CD4-positive, alpha-beta memory T cell (primary cell): ENCODE results near the gene PGS1. TPM values are rescaled to one million over a fixed set of nuclear protein-coding genes. Genes with fewer than 3 reads are reported as not detected.

ENCODE experiments used
- CTCF ChIA-PET: fragments of 350-600 bp; sonication (Branson Sonifier 250); formaldehyde crosslinking; loops from one replicate; lab custom pipeline; 2021; ENCODE audit warnings: inconsistent platforms; ENCODE audit not compliant: partially characterized antibody; lab: Charles Lee
- POLR2A ChIA-PET: fragments of 350-600 bp; sonication (Branson Sonifier 250); formaldehyde crosslinking; loops from one replicate; lab custom pipeline; 2021; ENCODE audit not compliant: partially characterized antibody; lab: Charles Lee
- DNase-seq, 5 donors: peaks; one replicate each; pipeline versions ENCODE4 v3.0.0 to v3.0.0-alpha.2; 2020 to 2022; ENCODE audit warnings: mixed read lengths in 1 of 5
- H3K27ac ChIP-seq: one replicate; pipeline ENCODE4 v1.7.0; 2013; ENCODE audit warnings: low read depth, low read length
- H3K27me3 ChIP-seq: 2 replicates; pipeline ENCODE4 v1.7.0; 2013; ENCODE audit warnings: mild to moderate bottlenecking, low read length, moderate library complexity; ENCODE audit not compliant: insufficient read depth
- H3K36me3 ChIP-seq: 2 replicates; pipeline ENCODE4 v1.7.0; 2013; ENCODE audit warnings: mild to moderate bottlenecking, low read length, moderate library complexity; ENCODE audit not compliant: insufficient read depth
- H3K4me1 ChIP-seq: 2 replicates; pipeline ENCODE4 v1.7.0; 2013; ENCODE audit warnings: mild to moderate bottlenecking, low read length, moderate library complexity; ENCODE audit not compliant: insufficient read depth
- H3K4me3 ChIP-seq, 2 donors: one replicate each; pipeline ENCODE4 v1.7.0; 2013; ENCODE audit warnings: low read length in 2 of 2, mild to moderate bottlenecking in 1 of 2
- H3K9me3 ChIP-seq, 2 donors: one replicate each; pipeline ENCODE4 v1.7.0; 2013; ENCODE audit warnings: low read length in 2 of 2, control low read depth in 1 of 2; ENCODE audit not compliant: control insufficient read depth in 1 of 2
- H3K27ac Mint-ChIP-seq, 7 donors: one replicate each; pipeline ENCODE4 v1.8.0; 2020 to 2021; ENCODE audit warnings: mixed read lengths in 7 of 7, mild to moderate bottlenecking in 6 of 7, inconsistent platforms in 3 of 7, moderate library complexity in 3 of 7
- H3K27me3 Mint-ChIP-seq, 2 donors: one replicate each; pipeline ENCODE4 v1.8.0; 2020 to 2021; ENCODE audit warnings: mixed read lengths in 2 of 2
- H3K36me3 Mint-ChIP-seq, 2 donors: one replicate each; pipeline ENCODE4 v1.8.0; 2020 to 2021; ENCODE audit warnings: mixed read lengths in 2 of 2, inconsistent platforms in 1 of 2, mild to moderate bottlenecking in 1 of 2
- H3K4me1 Mint-ChIP-seq, 4 donors: one replicate each; pipeline ENCODE4 v1.8.0; 2020 to 2021; ENCODE audit warnings: mixed read lengths in 4 of 4, mild to moderate bottlenecking in 1 of 4
- H3K4me3 Mint-ChIP-seq, 8 donors: one replicate each; pipeline ENCODE4 v1.8.0; 2020 to 2021; ENCODE audit warnings: mixed read lengths in 8 of 8, mild to moderate bottlenecking in 7 of 8, moderate library complexity in 6 of 8, inconsistent platforms in 3 of 8
- H3K9me3 Mint-ChIP-seq, 8 donors: one replicate each; pipeline ENCODE4 v1.8.0; 2020 to 2021; ENCODE audit warnings: mixed read lengths in 8 of 8, mild to moderate bottlenecking in 5 of 8, inconsistent platforms in 3 of 8, moderate library complexity in 1 of 8
- intact Hi-C: fragments of 100-400 bp; cut with micrococcal nuclease; formaldehyde crosslinking; loops from one replicate; pipeline ENCODE4 v1.15.1; 2023
- polyA plus RNA-seq, 2 donors: library from polyadenylated mRNA; unstranded; fragments of 300-500 nt; fragmentation: Illumina TruSeq; gene quantifications; one replicate each; pipeline ENCODE4 v1.2.3, GENCODE V29; 2021
- total RNA-seq, 2 experiments: library from RNA; stranded (reverse); gene quantifications; one replicate each; pipeline ENCODE4 v1.2.3, GENCODE V29; 2021

Gene PGS1
- total and polyA plus RNA-seq, 4 experiments from 2014 or later, result 33.9 to 84.8 (median 60.5) TPM

- H3K4me1 Mint-ChIP-seq, result peaks cover 6 to 10% (median 7%) of the 10 kb centered on the region in 4 donors
- Histone ChIP-seq H3K9me3 (no peaks in the 10 kb centered on the region), H3K4me3 (no peak overlapping the region), H3K4me1 (no peaks in the 10 kb centered on the region), H3K36me3 (peaks cover 63% of the 10 kb centered on the region), H3K27me3 (no peaks in the 10 kb centered on the region), H3K27ac (no peak overlapping the region)
- peaks cover 31 to 62% of the 10 kb centered on the region in 2 donors for H3K36me3 Mint-ChIP-seq
- DNase-seq, result no peak
- intact Hi-C loops, result loop anchor here (1.0 to 5.0 kb wide), 4 partner anchors 41 to 172 kb away; partner anchors contain the start of gene SOCS3
- H3K4me3 Mint-ChIP-seq, result no peak overlapping the region
- ChIA-PET CTCF (interaction anchor here (0.7 to 8.7 kb wide), 18 partner anchors 8 to 226 kb away, joined by 3 to 87 read pairs (median 6); partner anchors contain the start of gene SOCS3), POLR2A (interaction anchor here (2.5 to 4.1 kb wide), 2 partner anchors 63 to 172 kb away, joined by 12 to 30 read pairs; partner anchors contain the start of gene SOCS3)
- no peaks in the 10 kb centered on the region for H3K27me3 Mint-ChIP-seq
- no peaks in the 10 kb centered on the region for H3K9me3 Mint-ChIP-seq
- H3K27ac Mint-ChIP-seq, result no peak overlapping the region
Measured at GRCh38 chr17:78422872-78423588, 44.6 kb downstream of the PGS1 start.

DNA sequence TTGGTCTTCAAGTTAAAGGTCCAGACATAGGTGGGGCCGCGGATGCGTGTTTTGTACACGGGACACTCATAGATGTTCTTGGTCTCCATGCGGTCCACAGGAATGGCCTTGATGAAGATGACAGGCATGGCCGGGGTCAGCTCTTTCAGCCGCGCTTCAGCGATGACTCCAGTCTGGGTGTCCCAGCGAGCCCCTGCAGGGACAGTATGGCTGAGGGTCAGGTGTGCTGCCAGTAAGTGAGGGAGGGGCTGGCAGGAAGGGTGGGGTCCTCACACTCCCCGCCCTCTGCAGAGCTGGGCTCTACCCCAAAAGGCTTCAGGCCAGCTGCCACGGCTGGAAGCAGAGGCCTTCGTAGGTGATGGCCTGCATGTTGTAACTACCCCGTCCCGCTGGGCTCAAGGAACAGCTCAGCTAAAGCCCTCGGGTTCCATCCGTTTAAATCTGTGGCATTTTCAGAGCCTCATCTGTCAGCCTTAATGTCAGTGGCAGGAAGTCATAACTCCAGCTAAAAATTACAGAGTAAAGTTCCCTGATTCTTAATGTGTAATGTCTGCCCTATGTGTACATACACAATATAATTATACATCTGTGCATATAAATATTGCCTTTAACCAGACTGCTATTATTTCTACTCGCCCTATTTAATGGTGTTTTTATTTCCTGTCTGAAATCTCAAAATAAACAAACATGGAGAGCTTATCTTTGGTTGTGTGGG lies 45.7 kb downstream of the PGS1 start:
- Histone ChIP-seq H3K27ac (no peak overlapping the region), H3K4me3 (no peak overlapping the region), H3K27me3 (no peaks in the 10 kb centered on the region), H3K4me1 (no peaks in the 10 kb centered on the region), H3K36me3 (peaks cover 67% of the 10 kb centered on the region), H3K9me3 (no peaks in the 10 kb centered on the region)
- Mint-ChIP-seq H3K4me3 (no peak overlapping the region), H3K4me1 (peaks cover 4 to 7% (median 6%) of the 10 kb centered on the region in 4 donors), H3K27me3 (no peaks in the 10 kb centered on the region), H3K36me3 (peaks cover 35 to 63% of the 10 kb centered on the region in 2 donors), H3K9me3 (no peaks in the 10 kb centered on the region), H3K27ac (no peak overlapping the region)
- ChIA-PET CTCF (interaction anchor here (0.7 to 8.7 kb wide), 5 partner anchors 63 to 174 kb away, joined by 3 to 87 read pairs (median 4); partner anchors contain the start of gene SOCS3), POLR2A (interaction anchor here (1.2 to 4.1 kb wide), 2 partner anchors 65 to 173 kb away, joined by 3 to 30 read pairs; no protein-coding TSS in a partner anchor)
- intact Hi-C loops, result loop anchor here (5.0 kb wide), 1 partner anchor 42 kb away; no protein-coding TSS in a partner anchor
- DNase-seq, result no peak

- Mint-ChIP-seq H3K36me3 (peaks cover 41 to 64% of the 10 kb centered on the region in 2 donors), H3K27ac (no peak overlapping the region), H3K9me3 (no peaks in the 10 kb centered on the region), H3K4me3 (no peak overlapping the region), H3K27me3 (no peaks in the 10 kb centered on the region), H3K4me1 (peaks cover 4 to 7% (median 5%) of the 10 kb centered on the region in 4 donors)
- Histone ChIP-seq H3K36me3 (peaks cover 53% of the 10 kb centered on the region), H3K27ac (no peak overlapping the region), H3K27me3 (no peaks in the 10 kb centered on the region), H3K4me1 (no peaks in the 10 kb centered on the region), H3K9me3 (no peaks in the 10 kb centered on the region), H3K4me3 (no peak overlapping the region)
- intact Hi-C loops, result no loop called here
- ChIA-PET CTCF (interaction anchor here (1.2 to 8.7 kb wide), 3 partner anchors 43 to 174 kb away, joined by 4 to 81 read pairs (median 10); partner anchors contain the start of gene SOCS3), POLR2A (no interaction called here)
- DNase-seq, result no peak
Measured at GRCh38 chr17:78425429-78425828, 47.0 kb downstream of the PGS1 start.

DNA sequence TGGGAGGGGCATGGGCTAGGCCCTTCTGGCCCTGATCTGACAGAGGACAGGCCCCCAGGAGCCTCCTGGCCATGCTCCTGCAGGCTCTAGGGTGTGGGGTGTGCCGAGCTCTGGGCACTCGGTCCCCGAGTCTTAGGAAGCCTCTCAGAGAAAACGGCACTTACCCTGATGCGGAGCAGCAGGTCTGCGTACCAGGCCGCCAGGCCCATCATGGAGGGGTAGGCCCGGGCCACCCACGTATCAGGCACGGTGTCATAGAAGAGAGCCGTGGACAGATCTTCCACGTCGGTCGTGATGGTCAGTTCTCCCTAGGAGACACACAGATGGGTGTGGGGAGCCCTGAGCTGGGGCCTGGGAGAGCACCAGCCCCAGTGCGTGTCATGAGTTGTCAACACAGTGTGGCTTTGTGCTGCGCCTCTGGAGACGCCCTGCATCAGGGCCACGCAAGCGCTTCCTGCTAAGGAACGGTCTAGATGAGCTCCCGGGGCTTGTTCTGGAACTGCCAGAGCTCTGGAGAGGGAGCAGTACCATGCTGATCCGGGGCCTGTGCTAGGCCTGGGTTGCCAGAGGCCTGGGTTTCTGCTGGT lies 47.9 kb downstream of the PGS1 start:
- Mint-ChIP-seq H3K9me3 (no peaks in the 10 kb centered on the region), H3K4me3 (no peak overlapping the region), H3K27ac (no peak overlapping the region), H3K4me1 (peaks cover 4 to 7% (median 5%) of the 10 kb centered on the region in 4 donors), H3K27me3 (no peaks in the 10 kb centered on the region), H3K36me3 (peaks cover 33 to 57% of the 10 kb centered on the region in 2 donors)
- Histone ChIP-seq H3K27ac (no peak overlapping the region), H3K36me3 (peaks cover 48% of the 10 kb centered on the region), H3K4me3 (no peak overlapping the region), H3K9me3 (no peaks in the 10 kb centered on the region), H3K27me3 (no peaks in the 10 kb centered on the region), H3K4me1 (no peaks in the 10 kb centered on the region)
- intact Hi-C loops, result no loop called here
- CTCF ChIA-PET, result interaction anchor here (0.6 to 8.7 kb wide), 4 partner anchors 44 to 175 kb away, joined by 3 to 81 read pairs (median 7); partner anchors contain the start of gene SOCS3
- POLR2A ChIA-PET, result interaction anchor here (0.6 kb wide), 1 partner anchor 1317 kb away, joined by 7 read pairs; no protein-coding TSS in a partner anchor
- DNase-seq, result no peak

DNA sequence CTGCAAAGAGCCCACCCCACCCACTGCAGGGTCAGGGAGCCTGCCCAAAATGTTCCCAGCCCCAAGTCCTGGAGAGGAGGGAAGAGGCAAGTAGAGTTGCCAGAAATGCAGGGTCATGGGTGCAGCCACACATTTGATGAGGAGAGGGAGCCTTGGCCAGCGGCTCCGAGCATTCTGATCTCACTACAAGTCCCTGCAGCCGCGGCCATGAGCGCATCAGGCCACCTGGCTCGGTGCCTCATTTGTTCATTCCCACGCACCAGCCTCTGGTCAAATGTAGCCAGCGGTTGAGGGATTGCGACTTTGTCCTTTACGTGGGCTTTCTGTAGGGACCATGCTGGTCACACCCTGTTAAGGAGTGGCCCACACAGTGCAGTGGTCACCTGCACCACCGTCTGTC lies 48.7 kb downstream of the PGS1 start:
- intact Hi-C loops, result no loop called here
- no peaks in the 10 kb centered on the region for H3K27me3 ChIP-seq
- no peak overlapping the region for H3K27ac Mint-ChIP-seq

DNA sequence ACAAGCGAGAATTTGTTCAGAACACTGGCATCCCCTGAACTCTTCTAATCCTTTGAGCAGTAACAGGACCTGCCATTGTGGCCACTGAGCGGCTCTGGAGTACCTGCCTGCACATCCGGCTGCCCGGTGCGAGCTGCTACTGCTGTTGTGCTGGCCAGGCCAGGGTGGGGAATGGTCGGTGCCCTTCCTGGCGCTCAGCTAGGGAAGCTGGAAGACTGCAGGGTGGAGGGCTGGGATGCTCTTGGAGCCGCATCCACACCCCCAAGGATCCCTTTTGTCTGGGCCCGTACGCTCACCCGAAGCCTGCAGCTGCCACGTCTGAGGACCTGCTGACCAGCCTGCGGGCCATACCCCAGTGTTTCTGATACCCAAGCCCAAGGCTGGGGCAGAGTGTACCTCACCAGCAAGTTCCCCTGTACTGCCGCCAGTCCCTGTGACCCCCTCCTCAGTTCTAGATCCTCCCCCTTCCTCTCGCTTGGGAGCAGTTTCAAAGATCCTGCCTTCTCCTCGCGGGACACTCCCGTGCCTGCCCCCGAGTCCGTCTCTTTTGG lies 49.7 kb downstream of the PGS1 start:
- intact Hi-C loops, result no loop called here
- no peak for DNase-seq
- Mint-ChIP-seq H3K4me3 (no peak overlapping the region), H3K4me1 (no peaks in the 10 kb centered on the region), H3K27ac (no peak overlapping the region), H3K36me3 (peaks cover 26 to 45% of the 10 kb centered on the region in 2 donors), H3K27me3 (no peaks in the 10 kb centered on the region), H3K9me3 (no peaks in the 10 kb centered on the region)
- Histone ChIP-seq H3K4me1 (no peaks in the 10 kb centered on the region), H3K27ac (no peak overlapping the region), H3K4me3 (no peak overlapping the region), H3K36me3 (peaks cover 36% of the 10 kb centered on the region), H3K9me3 (no peaks in the 10 kb centered on the region), H3K27me3 (no peaks in the 10 kb centered on the region)
- POLR2A ChIA-PET, result no interaction called here
- CTCF ChIA-PET, result interaction anchor here (0.7 kb wide), 1 partner anchor 395 kb away, joined by 3 read pairs; no protein-coding TSS in a partner anchor

More for the DNA sequence above, 48.7 kb downstream of the PGS1 start:
- H3K9me3 Mint-ChIP-seq, result no peaks in the 10 kb centered on the region
- ChIA-PET CTCF (no interaction called here), POLR2A (no interaction called here)
- H3K4me1 Mint-ChIP-seq, result peaks cover under 1 to 2% (median 2%) of the 10 kb centered on the region in 4 donors
- no peak overlapping the region for H3K4me3 Mint-ChIP-seq
- H3K36me3 Mint-ChIP-seq, result peaks cover 29 to 51% of the 10 kb centered on the region in 2 donors
- DNase-seq, result no peak
- H3K27me3 Mint-ChIP-seq, result no peaks in the 10 kb centered on the region
- no peak overlapping the region for H3K4me3 ChIP-seq
- no peaks in the 10 kb centered on the region for H3K4me1 ChIP-seq
- no peak overlapping the region for H3K27ac ChIP-seq
- no peaks in the 10 kb centered on the region for H3K9me3 ChIP-seq
- peaks cover 42% of the 10 kb centered on the region for H3K36me3 ChIP-seq
